ENCODE results near the gene FAM9B.
"Not testable (repeated sequence)": the region's sequence is repeated elsewhere in the genome, so short reads cannot be mapped to it uniquely, and the experiment has no call there.

The FAM9B gene

GRCh38 chrX:9023293-9023692, 10.6 kb downstream of the FAM9B start:
- Histone ChIP-seq H3K9me3 (ENCODE audit: insufficient read depth, low read depth, low read length) (no peaks in the 10 kb centered on the region), H4K8ac (ENCODE audit: low read depth, low read length) (no peak overlapping the region), H3K4me2 (ENCODE audit: low read length) (no peak overlapping the region), H3K14ac (ENCODE audit: low read length) (no peak overlapping the region), H2AFZ (ENCODE audit: insufficient read depth, low read length, poor library complexity) (no peak overlapping the region), H3K36me3 (ENCODE audit: control insufficient read depth in 1 of 2, insufficient read depth in 2 of 2, low read length in 2 of 2) (no peaks in the 10 kb centered on the region), H2AK5ac (ENCODE audit: low read length) (no peak overlapping the region), H3K4me1 (ENCODE audit: control insufficient read depth in 1 of 2, insufficient read depth in 2 of 2, low read length in 2 of 2) (no peaks in the 10 kb centered on the region), H3K4me3 (ENCODE audit: low read depth, low read length) (no peak overlapping the region), H3K27ac (ENCODE audit: low read depth, low read length) (no peak overlapping the region), H3K4ac (ENCODE audit: low read depth, low read length) (no peak overlapping the region), H4K12ac (ENCODE audit: low read depth, low read length) (no peak overlapping the region), H2BK5ac (ENCODE audit: low read depth, low read length, poor library complexity) (no peak overlapping the region), H3K18ac (ENCODE audit: low read length) (no peak overlapping the region), H3K27me3 (ENCODE audit: insufficient read depth, low read length) (no peaks in the 10 kb centered on the region), H3K79me1 (ENCODE audit: low read length) (no peaks in the 10 kb centered on the region), H4K91ac (ENCODE audit: low read depth, low read length) (no peak overlapping the region), H2BK12ac (ENCODE audit: low read length) (no peak overlapping the region), H3K79me2 (ENCODE audit: control insufficient read depth, insufficient read depth, low read length, poor library complexity) (no peaks in the 10 kb centered on the region), H3K23ac (ENCODE audit: low read length) (no peak overlapping the region), H2BK120ac (ENCODE audit: insufficient read depth, low read length, poor library complexity) (no peak overlapping the region), H3K9ac (ENCODE audit: low read length) (no peak overlapping the region)
- WGBS (ENCODE audit: extremely low coverage, insufficient coverage, insufficient read length), result no CpG with 5 or more reads among the region's 2 CpGs
- no peak for DNase-seq

- Histone ChIP-seq H3K4ac (ENCODE audit: low read depth, low read length) (no peak overlapping the region), H4K12ac (ENCODE audit: low read depth, low read length) (no peak overlapping the region), H3K4me1 (ENCODE audit: control insufficient read depth in 1 of 2, insufficient read depth in 2 of 2, low read length in 2 of 2) (no peaks in the 10 kb centered on the region), H3K23ac (ENCODE audit: low read length) (no peak overlapping the region), H3K4me3 (ENCODE audit: low read depth, low read length) (no peak overlapping the region), H3K27ac (ENCODE audit: low read depth, low read length) (no peak overlapping the region), H3K79me1 (ENCODE audit: low read length) (no peaks in the 10 kb centered on the region), H3K27me3 (ENCODE audit: insufficient read depth, low read length) (no peaks in the 10 kb centered on the region), H2AFZ (ENCODE audit: insufficient read depth, low read length, poor library complexity) (no peak overlapping the region), H4K8ac (ENCODE audit: low read depth, low read length) (no peak overlapping the region), H3K36me3 (ENCODE audit: control insufficient read depth in 1 of 2, insufficient read depth in 2 of 2, low read length in 2 of 2) (no peaks in the 10 kb centered on the region), H2AK5ac (ENCODE audit: low read length) (no peak overlapping the region), H2BK120ac (ENCODE audit: insufficient read depth, low read length, poor library complexity) (no peak overlapping the region), H4K91ac (ENCODE audit: low read depth, low read length) (no peak overlapping the region), H3K9ac (ENCODE audit: low read length) (no peak overlapping the region), H2BK12ac (ENCODE audit: low read length) (no peak overlapping the region), H3K18ac (ENCODE audit: low read length) (no peak overlapping the region), H3K9me3 (ENCODE audit: insufficient read depth, low read depth, low read length) (no peaks in the 10 kb centered on the region), H2BK5ac (ENCODE audit: low read depth, low read length, poor library complexity) (no peak overlapping the region), H3K4me2 (ENCODE audit: low read length) (no peak overlapping the region), H3K14ac (ENCODE audit: low read length) (no peak overlapping the region), H3K79me2 (ENCODE audit: control insufficient read depth, insufficient read depth, low read length, poor library complexity) (no peaks in the 10 kb centered on the region)
- WGBS (ENCODE audit: extremely low coverage, insufficient coverage, insufficient read length), result no CpG with 5 or more reads among the region's 2 CpGs
- no peak for DNase-seq
Observed at GRCh38 chrX:9019151-9019550, 14.8 kb downstream of the FAM9B start.

GRCh38 chrX:9018332-9018731, 15.6 kb downstream of the FAM9B start:
- not testable (repeated sequence) for DNase-seq; H3K18ac ChIP-seq (ENCODE audit: low read length); H4K12ac ChIP-seq (ENCODE audit: low read depth, low read length); H3K14ac ChIP-seq (ENCODE audit: low read length); H3K79me1 ChIP-seq (ENCODE audit: low read length); H3K27ac ChIP-seq (ENCODE audit: low read depth, low read length); H3K4me2 ChIP-seq (ENCODE audit: low read length); H2BK12ac ChIP-seq (ENCODE audit: low read length); H3K4me1 ChIP-seq (ENCODE audit: control insufficient read depth in 1 of 2, insufficient read depth in 2 of 2, low read length in 2 of 2); H3K9ac ChIP-seq (ENCODE audit: low read length); H3K4me3 ChIP-seq (ENCODE audit: low read depth, low read length); H3K9me3 ChIP-seq (ENCODE audit: insufficient read depth, low read depth, low read length); H3K4ac ChIP-seq (ENCODE audit: low read depth, low read length); H3K27me3 ChIP-seq (ENCODE audit: insufficient read depth, low read length); H2AK5ac ChIP-seq (ENCODE audit: low read length); H3K23ac ChIP-seq (ENCODE audit: low read length); H3K36me3 ChIP-seq (ENCODE audit: control insufficient read depth in 1 of 2, insufficient read depth in 2 of 2, low read length in 2 of 2); H3K79me2 ChIP-seq (ENCODE audit: control insufficient read depth, insufficient read depth, low read length, poor library complexity); H2BK120ac ChIP-seq (ENCODE audit: insufficient read depth, low read length, poor library complexity); H4K8ac ChIP-seq (ENCODE audit: low read depth, low read length); H2BK5ac ChIP-seq (ENCODE audit: low read depth, low read length, poor library complexity); H4K91ac ChIP-seq (ENCODE audit: low read depth, low read length); H2AFZ ChIP-seq (ENCODE audit: insufficient read depth, low read length, poor library complexity)
- no CpG with 5 or more reads among the region's 5 CpGs for WGBS (ENCODE audit: extremely low coverage, insufficient coverage, insufficient read length)

DNA sequence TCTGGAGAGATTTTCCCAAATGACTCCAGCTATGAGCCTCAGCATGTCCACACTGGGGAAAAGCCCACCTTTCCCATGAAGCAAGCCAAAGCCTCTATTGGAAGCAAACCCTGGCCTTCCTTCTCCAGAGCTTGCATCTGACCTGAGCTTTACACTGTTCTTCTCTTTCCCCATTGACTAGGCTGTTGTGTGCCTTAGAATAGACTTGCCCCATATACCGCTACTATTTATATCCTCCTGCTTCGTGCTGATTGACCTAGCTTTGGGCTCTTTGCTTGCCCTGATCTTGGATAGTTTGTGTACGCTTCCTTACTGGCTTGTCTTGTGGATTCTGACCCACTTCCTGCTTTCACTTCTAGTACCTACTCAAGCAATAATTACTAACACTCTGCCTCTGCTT, 30.9 kb downstream of the FAM9B start:
- H4K8ac ChIP-seq (ENCODE audit: low read depth, low read length), result no peak overlapping the region
- no peak overlapping the region for H3K4ac ChIP-seq (ENCODE audit: low read depth, low read length)
- no peak overlapping the region for H2AFZ ChIP-seq (ENCODE audit: insufficient read depth, low read length, poor library complexity)
- no peaks in the 10 kb centered on the region for H3K79me2 ChIP-seq (ENCODE audit: control insufficient read depth, insufficient read depth, low read length, poor library complexity)
- H4K91ac ChIP-seq (ENCODE audit: low read depth, low read length), result no peak overlapping the region
- WGBS (ENCODE audit: extremely low coverage, insufficient coverage, insufficient read length), result no CpG with 5 or more reads among the region's 3 CpGs
- no peak overlapping the region for H2AK5ac ChIP-seq (ENCODE audit: low read length)
- H3K18ac ChIP-seq (ENCODE audit: low read length), result no peak overlapping the region
- H3K79me1 ChIP-seq (ENCODE audit: low read length), result no peaks in the 10 kb centered on the region
- H3K9me3 ChIP-seq (ENCODE audit: insufficient read depth, low read depth, low read length), result no peaks in the 10 kb centered on the region
- no peak for DNase-seq
- no peaks in the 10 kb centered on the region for H3K27me3 ChIP-seq (ENCODE audit: insufficient read depth, low read length)
- H3K27ac ChIP-seq (ENCODE audit: low read depth, low read length), result no peak overlapping the region
- H3K23ac ChIP-seq (ENCODE audit: low read length), result no peak overlapping the region
- no peak overlapping the region for H3K9ac ChIP-seq (ENCODE audit: low read length)
- no peak overlapping the region for H3K4me3 ChIP-seq (ENCODE audit: low read depth, low read length)
- H3K14ac ChIP-seq (ENCODE audit: low read length), result no peak overlapping the region
- no peak overlapping the region for H3K4me2 ChIP-seq (ENCODE audit: low read length)
- H2BK12ac ChIP-seq (ENCODE audit: low read length), result no peak overlapping the region
- no peak overlapping the region for H2BK120ac ChIP-seq (ENCODE audit: insufficient read depth, low read length, poor library complexity)
- H3K4me1 ChIP-seq (ENCODE audit: control insufficient read depth in 1 of 2, insufficient read depth in 2 of 2, low read length in 2 of 2), result no peaks in the 10 kb centered on the region
- no peaks in the 10 kb centered on the region for H3K36me3 ChIP-seq (ENCODE audit: control insufficient read depth in 1 of 2, insufficient read depth in 2 of 2, low read length in 2 of 2)
- no peak overlapping the region for H4K12ac ChIP-seq (ENCODE audit: low read depth, low read length)
- no peak overlapping the region for H2BK5ac ChIP-seq (ENCODE audit: low read depth, low read length, poor library complexity)
